H7 (cell line): ENCODE results near the gene PPIL6. TPM values are rescaled to one million over a fixed set of nuclear protein-coding genes. Genes with fewer than 3 reads are reported as not detected.
A peak's percentile ranks its signal among the peaks of the same experiment; 100 is the strongest.

Experiments
- DNase-seq: peaks from one replicate; pipeline ENCODE4 v3.0.0; 2012
- H3K27me3 ChIP-seq: 2 replicates; pipeline ENCODE4 v1.6.0; 2011; ENCODE audit warnings: mild to moderate bottlenecking, low read length; ENCODE audit not compliant: control insufficient read depth, insufficient read depth
- H3K36me3 ChIP-seq: replicated peaks from 2 replicates; pipeline ENCODE4 v1.5.1; 2011; ENCODE audit warnings: low read length; ENCODE audit not compliant: control insufficient read depth, insufficient read depth
- H3K4me3 ChIP-seq: 2 replicates; pipeline ENCODE4 v1.5.1; 2011; ENCODE audit warnings: low read depth, mild to moderate bottlenecking, control low read depth, low read length, moderate library complexity; ENCODE audit not compliant: insufficient read depth
- total RNA-seq: library from RNA; depleted of rRNA; stranded (reverse); fragments of >200 nt; shearing (Covaris generic); gene quantifications from 2 replicates; pipeline ENCODE4 v1.2.3, GENCODE V29; 2014

The PPIL6 gene
- total RNA-seq, 1 experiment from 2014 or later: 0.35 TPM

DNA sequence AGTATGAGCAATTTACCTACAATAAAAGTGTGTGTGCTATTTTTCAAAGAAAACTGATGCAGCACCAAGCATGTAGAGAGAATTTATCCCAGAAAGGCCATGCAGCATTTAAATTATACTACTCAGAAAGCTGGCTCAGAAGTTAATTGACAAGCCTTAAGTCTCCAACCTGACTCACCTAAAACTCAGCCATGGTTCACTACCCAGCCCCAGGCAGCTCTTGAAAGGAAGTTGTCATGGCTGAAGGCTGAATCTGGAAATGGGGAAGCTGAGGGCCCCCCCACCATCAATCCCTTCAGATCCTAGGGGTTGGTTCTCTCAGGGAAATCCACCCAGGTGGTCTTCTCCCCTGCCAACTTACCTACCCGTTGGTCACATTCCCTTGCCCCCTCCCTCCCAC lies 19.7 kb downstream of the PPIL6 start:
- Histone ChIP-seq H3K36me3 (no peaks in the 10 kb centered on the region), H3K4me3 (no peak overlapping the region), H3K27me3 (no peaks in the 10 kb centered on the region)
- DNase-seq: no peak

DNA sequence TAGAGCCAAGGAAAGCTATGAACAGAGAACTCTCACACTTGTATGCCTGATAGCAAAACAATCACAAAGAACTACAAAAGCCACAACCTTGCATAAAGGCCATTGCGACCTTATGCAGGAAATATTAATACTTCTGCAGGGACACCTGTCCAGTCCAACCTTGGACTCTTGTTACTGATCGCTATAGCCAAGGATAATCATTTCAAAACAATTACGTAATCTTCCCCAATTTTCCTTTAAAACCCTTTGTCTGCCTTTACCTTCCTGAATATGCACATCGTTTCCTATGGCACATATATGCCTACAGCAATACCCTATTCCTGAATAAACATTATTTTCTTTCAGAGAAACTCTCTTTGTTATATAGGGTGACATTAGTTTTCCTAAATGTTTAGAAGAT lies 22.8 kb downstream of the PPIL6 start:
- no peaks in the 10 kb centered on the region for H3K36me3 ChIP-seq
- no peak overlapping the region for H3K4me3 ChIP-seq
- no peak for DNase-seq
- no peaks in the 10 kb centered on the region for H3K27me3 ChIP-seq

DNA sequence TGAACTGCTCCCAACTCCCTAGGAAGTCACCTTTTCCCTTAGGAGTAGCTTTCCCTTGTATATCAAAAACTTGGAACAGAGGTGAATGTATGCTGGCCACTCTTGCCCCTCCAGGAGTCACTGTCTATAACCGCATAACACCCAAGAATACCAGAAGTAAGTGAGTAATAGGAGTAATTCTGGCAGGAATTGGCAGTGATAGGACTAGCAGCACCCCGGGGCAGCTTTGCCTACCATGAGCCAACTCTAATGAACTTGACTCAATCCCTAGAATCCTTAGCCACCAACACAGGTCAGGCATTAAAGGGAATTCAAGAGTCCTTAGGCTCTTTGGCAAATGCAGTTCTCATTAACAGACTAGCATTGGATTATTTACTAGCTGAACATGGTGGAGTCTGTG lies 29.4 kb downstream of the PPIL6 start:
- H3K4me3 ChIP-seq: no peak overlapping the region
- no peak for DNase-seq
- no peaks in the 10 kb centered on the region for H3K36me3 ChIP-seq
- H3K27me3 ChIP-seq: no peaks in the 10 kb centered on the region

DNA sequence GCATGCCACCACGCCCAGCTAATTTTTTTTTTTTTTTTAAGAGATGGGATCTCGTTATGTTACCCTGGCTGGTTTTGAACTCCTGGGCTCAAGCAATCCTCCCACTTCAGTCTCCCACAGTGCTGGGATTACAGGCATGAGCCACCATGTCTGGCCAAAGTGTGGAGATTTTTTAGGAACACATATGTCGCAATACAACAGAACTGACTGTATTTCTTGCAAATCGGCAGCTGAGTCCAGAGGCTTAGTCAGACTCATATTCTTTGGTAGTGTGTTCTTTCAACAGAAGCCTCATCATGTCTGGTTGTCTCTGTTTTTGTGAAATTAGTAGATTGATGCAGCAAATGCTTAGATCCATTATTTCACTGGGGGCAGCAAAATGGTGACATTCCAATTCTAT lies 34.2 kb downstream of the PPIL6 start:
- DNase-seq: no peak
- Histone ChIP-seq H3K27me3 (no peaks in the 10 kb centered on the region), H3K36me3 (no peaks in the 10 kb centered on the region), H3K4me3 (no peak overlapping the region)

DNA sequence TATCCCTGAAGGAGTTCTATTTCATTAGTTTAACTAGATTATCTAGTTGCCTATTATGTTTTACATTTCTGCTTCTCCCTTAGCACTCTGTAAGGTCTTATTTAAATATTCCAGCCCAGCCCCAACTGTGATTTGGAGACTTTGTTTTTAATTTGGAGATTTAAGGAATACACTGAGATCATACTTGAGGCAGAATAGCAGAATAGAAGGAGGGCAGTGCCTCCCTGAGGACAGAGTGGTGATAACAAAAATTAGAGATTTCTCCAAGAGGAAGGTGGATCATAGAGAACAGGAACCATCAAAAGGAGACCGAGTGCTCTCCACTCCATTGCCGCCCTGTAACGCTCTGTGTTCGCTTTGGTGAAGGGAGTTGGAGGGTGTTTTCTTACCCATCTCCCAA lies 43.4 kb downstream of the PPIL6 start:
- no peaks in the 10 kb centered on the region for H3K27me3 ChIP-seq
- H3K4me3 ChIP-seq: no peak overlapping the region
- DNase-seq: peak; percentile 53
- no peaks in the 10 kb centered on the region for H3K36me3 ChIP-seq

DNA sequence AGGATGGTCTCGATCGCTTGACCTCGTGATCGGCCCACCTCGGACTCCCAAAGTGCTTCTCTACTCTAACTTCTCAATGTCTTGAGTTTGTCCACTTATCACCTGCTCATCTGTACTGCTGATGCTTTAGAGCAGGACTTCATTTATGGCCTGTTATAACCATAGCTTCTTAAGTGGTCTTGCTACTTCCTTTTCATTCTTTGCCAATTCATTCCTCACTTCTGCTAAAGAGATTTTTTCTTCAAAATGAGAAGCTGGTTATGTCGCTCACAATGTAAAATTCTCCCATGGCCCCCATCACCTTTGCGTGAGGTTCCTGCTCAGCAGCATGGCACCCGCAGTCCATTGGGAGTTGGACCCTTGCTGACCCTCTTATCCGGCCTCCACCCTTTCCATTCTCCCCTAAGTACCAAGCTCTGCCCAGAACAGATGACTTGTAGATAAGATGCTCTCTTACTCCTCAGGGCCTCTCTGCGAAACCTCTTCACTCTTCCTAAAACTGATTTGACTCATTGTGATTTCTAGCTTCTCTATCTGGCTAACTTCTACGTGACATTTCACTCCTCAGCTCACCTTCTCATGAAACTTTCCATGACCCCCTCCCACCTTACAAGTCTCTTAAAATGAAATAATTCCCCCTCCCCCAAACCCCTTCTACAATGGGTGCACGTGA lies 44.2 kb downstream of the PPIL6 start:
- no peak for DNase-seq
- Histone ChIP-seq H3K36me3 (no peaks in the 10 kb centered on the region), H3K4me3 (no peak overlapping the region), H3K27me3 (no peaks in the 10 kb centered on the region)

DNA sequence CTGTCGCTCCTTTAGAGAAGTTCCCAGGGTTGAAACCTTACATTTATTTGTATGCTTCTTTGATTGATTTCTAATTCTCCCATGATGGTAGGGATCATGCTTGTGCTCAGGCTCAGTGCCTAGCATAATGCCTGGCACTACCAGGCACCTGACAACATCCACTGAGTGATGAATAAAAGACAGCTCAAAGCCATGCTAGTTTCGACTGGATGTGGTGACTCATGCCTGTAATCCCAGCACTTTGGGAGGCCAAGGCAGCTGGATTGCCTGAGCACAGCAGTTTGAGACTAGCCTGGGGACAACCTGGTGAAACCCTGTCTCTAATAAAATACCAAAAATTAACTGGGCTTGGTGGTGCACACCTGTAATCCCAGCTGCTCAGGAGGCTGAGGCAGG lies 46.5 kb downstream of the PPIL6 start:
- H3K4me3 ChIP-seq: no peak overlapping the region
- no peak for DNase-seq
- no peaks in the 10 kb centered on the region for H3K27me3 ChIP-seq
- H3K36me3 ChIP-seq: no peaks in the 10 kb centered on the region

DNA sequence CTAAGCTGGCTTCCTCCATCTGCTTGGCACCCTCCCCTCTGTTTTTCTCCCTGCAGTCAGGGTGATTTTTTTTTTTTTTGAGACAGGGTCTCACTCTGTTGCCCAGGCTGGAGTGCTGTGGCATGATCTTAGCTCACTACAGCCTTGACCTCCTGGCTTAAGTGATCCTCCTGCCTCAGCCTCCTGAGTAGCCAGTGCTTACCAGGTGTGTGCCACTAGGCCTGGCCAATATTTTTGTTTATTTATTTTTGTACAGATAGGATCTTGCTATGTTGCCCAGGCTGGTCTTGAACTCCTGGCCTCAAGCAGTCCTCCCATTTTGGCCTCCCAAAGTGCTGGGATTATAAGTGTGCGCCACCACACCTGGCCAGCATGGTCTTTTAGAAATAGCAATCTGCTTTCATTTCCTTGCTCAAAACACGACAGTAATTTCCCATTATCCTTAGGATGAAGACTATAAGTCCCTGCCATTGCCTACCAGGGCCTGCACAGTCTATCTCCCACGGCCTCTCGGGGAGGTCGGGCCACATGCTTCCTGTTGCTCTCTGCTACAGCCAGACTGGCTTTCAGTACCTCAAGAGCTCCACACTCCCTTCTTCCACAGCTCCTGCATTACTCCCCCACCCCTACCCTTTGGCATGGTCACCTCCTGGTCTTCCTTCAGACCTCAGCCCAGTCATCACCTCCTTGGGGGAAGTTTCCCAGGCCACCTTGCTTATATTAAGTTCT lies 47.1 kb downstream of the PPIL6 start:
- H3K27me3 ChIP-seq: no peaks in the 10 kb centered on the region
- DNase-seq: no peak
- H3K4me3 ChIP-seq: no peak overlapping the region
- H3K36me3 ChIP-seq: no peaks in the 10 kb centered on the region

DNA sequence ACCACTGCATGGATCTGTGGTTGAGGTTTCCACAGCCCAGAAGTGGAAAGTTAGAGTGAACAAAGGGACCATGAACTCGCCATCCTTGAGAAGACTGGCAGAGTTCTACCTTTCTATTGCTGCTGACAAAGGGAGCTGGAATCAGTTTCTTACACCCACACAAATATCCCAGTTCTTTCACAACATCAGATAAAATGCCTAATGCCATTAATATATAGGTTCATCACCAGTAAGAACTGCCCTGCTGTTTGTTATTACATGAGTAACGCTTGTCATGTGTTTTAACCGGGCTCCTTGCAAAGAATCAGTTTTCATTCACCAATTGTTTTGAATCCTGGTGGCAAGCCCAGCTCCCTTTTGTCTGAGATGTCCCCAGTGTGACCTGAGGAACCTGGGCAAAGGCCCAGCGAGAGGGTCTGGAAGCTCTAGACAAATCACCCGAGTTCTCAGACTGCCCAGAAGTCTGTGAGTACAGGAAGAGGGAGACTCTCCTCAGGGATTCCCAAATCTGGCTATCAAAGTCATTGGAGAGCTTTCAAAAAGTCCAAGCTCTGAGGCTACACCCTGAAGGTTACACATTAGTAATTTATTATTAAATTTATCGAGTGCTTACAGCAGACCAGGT lies 50.7 kb downstream of the PPIL6 start:
- Histone ChIP-seq H3K36me3 (no peaks in the 10 kb centered on the region), H3K27me3 (no peaks in the 10 kb centered on the region), H3K4me3 (no peak overlapping the region)
- no peak for DNase-seq

DNA sequence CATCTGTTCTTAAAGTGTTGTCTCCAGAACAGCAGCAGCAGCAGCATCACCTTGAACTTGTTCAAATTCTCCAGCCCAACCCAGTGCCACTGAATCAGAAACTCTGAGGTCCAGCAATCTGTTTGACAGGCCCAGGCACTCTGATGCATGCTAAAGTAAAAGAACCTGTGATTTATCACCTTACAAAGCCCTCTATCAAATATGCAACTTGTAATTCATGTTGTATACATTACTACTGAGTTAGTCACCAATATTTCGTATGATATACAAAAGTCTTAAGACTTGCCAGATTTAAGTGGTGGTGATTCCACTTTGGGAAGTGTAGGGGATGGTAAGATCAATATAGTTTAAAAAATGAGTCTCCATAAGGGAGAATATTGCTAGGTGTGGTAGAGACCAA lies 52.2 kb downstream of the PPIL6 start:
- no peak for DNase-seq
- Histone ChIP-seq H3K27me3 (no peaks in the 10 kb centered on the region), H3K4me3 (no peak overlapping the region), H3K36me3 (no peaks in the 10 kb centered on the region)

DNA sequence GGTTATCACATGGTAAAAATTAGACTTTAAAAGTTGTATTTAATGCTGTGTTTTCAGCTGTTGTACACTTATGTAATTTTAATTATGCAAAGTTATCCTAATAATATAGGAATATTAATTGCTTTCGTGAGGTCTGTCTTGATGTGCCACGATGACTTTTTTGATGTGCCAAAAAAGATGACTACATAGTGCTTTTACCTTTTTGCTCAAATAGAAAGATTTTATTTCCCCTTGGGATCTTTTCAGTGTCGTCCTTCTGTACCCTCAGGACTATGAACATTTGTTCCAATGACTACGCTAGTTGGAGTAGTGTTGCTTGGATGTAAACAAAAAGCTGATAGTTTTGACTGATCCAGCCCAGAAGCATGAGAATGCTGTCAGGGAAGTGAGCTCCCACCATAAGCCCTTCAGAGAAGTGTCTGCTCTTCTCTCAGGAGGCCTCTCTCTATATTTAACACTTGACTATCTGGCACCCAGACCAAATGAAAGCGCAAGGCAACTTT lies 56.9 kb downstream of the PPIL6 start:
- no peak for DNase-seq
- H3K36me3 ChIP-seq: no peaks in the 10 kb centered on the region; the same call in 1 of the 2 replicates
- H3K27me3 ChIP-seq: no peaks in the 10 kb centered on the region
- peak overlapping the region; percentile 98 for H3K4me3 ChIP-seq

DNA sequence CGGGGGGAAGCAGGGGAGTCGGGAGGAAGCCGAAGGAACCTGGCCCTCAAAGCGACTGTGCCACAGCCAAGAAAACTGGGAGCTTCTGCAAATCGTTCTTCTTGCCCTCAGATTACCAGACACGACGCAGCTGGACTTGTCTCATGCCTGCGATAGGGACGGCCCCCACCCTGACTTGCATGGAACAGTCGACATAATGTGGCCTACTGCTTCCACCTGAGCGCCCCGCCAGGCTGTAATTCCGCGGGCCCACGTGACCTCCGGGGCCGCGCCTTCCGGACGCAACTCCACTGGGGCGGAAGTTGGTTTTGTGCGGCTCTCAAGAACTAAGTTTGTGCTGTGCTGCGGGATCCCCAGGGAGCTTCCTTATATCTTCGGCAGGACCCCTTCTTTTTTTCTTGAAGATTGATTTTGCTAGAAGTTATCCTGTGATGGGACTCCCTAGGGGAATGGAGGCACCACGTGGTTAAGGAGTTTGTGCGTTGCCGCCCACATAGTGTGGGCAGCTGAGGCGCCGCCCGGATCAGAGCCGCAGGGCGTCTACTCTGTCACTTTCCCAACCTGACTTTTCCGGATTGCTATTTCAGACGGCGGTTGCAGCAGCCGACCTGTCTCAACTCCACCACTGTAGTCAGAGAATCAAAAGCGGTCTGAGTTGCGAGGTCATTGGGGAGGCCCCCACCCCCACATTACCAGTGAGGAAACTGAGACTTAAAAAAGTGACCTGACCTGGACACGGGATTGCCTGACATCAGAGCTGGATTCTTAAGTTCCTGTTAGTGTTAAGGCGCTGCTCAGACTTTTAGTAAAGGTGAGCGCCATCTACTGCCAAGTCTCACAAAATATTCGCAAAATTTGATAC lies 57.6 kb downstream of the PPIL6 start:
- DNase-seq: peak; percentile 91
- Histone ChIP-seq H3K4me3 (peak overlapping the region; percentile 98), H3K36me3 (peaks cover under 1% of the 10 kb centered on the region; the same call in 1 of the 2 replicates)

DNA sequence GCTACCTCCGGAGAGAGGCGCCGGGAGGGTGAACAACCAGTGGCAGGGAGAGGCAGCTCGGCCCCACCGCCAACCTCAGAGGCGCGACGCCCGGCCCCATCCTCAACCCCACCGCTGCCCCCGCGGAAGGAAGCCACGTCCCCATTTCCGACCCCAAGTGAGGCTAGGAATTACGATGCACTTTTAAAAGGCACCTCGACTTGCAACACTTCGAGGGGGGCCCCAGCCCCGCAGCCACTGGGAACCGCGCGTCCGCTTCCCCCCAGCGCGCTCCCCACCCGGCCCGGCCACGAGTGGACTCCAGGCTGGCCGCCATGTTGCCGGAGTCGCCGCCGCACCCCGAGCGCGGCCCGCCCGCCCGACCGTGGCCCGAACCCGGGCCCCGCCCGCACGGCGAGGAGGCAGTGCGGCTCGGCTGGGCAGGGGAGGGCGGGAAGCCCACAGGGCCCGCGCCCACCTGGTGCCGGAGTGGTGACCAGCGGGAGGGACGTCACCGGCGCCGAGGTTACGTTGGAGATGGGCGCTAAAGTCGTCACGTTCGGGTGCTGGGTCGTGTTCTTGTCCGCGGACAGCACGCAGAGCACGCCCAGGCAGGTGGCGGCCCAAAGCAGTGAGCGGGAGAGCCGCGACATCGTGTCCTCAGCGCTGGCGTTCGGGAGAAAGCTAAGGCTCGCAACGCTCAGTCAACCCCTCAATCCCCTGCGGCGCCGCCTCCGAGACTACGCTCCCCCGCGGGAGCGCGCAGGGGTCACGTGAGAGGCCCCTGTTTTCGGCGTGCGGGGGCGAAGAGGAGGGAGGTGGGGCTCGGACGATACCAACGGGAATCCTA lies 58.5 kb downstream of the PPIL6 start, which contains the start of gene CD164:
Gene CD164 (minus strand): TSS at position 721 of the 829 bp plus-strand sequence. CDS start 89 bp downstream, at position 632.
- H3K4me3 ChIP-seq: peak within 1 kb of the TSS; percentile 98
- H3K36me3 ChIP-seq: peaks cover 3% of the 10 kb centered on the region
- DNase-seq: peak; percentile 97

More for the DNA sequence above, 57.6 kb downstream of the PPIL6 start:
- H3K27me3 ChIP-seq: no peaks in the 10 kb centered on the region

More for the DNA sequence above, 58.5 kb downstream of the PPIL6 start, which contains the start of gene CD164:
- no peaks in the 10 kb centered on the region for H3K27me3 ChIP-seq
